K562 (cell line): Measurements from ENCODE around the gene MPHOSPH10. TPM values are rescaled to one million over a fixed set of nuclear protein-coding genes. Genes with fewer than 3 reads are reported as not detected.

Source experiments
- ATAC-seq: fragments of 200-7000 bp; cut with Tn5 transposase; 3 replicates; pipeline ENCODE4 v1.9.1; 2020; ENCODE audit warnings: moderate library complexity
- BruUV-seq: library from RNA; stranded (reverse); fragments of 400-500 nt; replicated peaks from 2 replicates; lab custom pipeline; 2021; lab: Mats Ljungman, UMichigan
- CTCF ChIA-PET: fragments of 300-600 bp; formaldehyde crosslinking; extraction: SDS; loops from one replicate; lab custom pipeline; 2021; ENCODE audit warnings: low intra/inter-chr PET ratio; lab: Yijun Ruan, JAX
- POLR2A ChIA-PET: fragments of 300-600, 350-650 bp; sonication (Branson Sonifier 250); formaldehyde crosslinking; extraction: SDS; loops from one replicate; lab custom pipeline; 2021; ENCODE audit warnings: antibody characterized with exemption, inconsistent platforms; lab: Yijun Ruan, JAX
- DNase-seq, 4 experiments: peaks; one replicate each; pipeline versions ENCODE4 v3.0.0 to v3.0.0-alpha.2; 2011 to 2018; ENCODE audit warnings: low spot score in 3 of 4, mixed read lengths in 3 of 4; ENCODE audit errors: extremely low read depth in 1 of 4
- FAIRE-seq: peaks from 2 replicates; lab custom pipeline; 2011; peaks lifted over from hg19 to GRCh38; lab: Jason Lieb, UNC
- H2AFZ ChIP-seq: 2 replicates; pipeline ENCODE4 v1.6.0; 2011; ENCODE audit warnings: low read depth, low read length, control low read depth, inconsistent platforms
- H3K27ac ChIP-seq: fragments of 200-600 bp; 3 replicates; pipeline ENCODE4 v1.8.0; 2011; ENCODE audit warnings: low read depth, mild to moderate bottlenecking, control low read depth, inconsistent platforms, low read length, moderate library complexity, mixed read lengths; ENCODE audit errors: extremely low read depth
- H3K27me3 ChIP-seq, 2 experiments: fragments of 300-600 bp in 1 of 2; 2 replicates in 1 of 2; 3 replicates in 1 of 2; pipeline versions ENCODE4 v1.6.0 to v1.8.0; 2011; ENCODE audit warnings: inconsistent platforms in 2 of 2, low read length in 2 of 2, mild to moderate bottlenecking in 1 of 2, mixed read lengths in 1 of 2, moderate library complexity in 1 of 2; ENCODE audit not compliant: control insufficient read depth in 2 of 2, insufficient read depth in 2 of 2
- H3K36me3 ChIP-seq: fragments of 300-600 bp; 3 replicates; pipeline ENCODE4 v1.8.0; 2011; ENCODE audit warnings: mild to moderate bottlenecking, low read length, inconsistent platforms; ENCODE audit not compliant: control insufficient read depth, insufficient read depth
- H3K4me1 ChIP-seq, 2 experiments: fragments of 200-600 bp in 1 of 2; replicated peaks in 1 of 2; 2 replicates in 1 of 2; 3 replicates in 1 of 2; pipeline versions ENCODE4 v1.5.1 to v1.8.0; 2011; ENCODE audit warnings: inconsistent platforms in 2 of 2, low read length in 2 of 2, mild to moderate bottlenecking in 1 of 2, mixed read lengths in 1 of 2, moderate library complexity in 1 of 2; ENCODE audit not compliant: control insufficient read depth in 2 of 2, insufficient read depth in 2 of 2
- H3K4me2 ChIP-seq: 2 replicates; pipeline ENCODE4 v1.6.1; 2011; ENCODE audit warnings: low read length, control low read depth, inconsistent platforms, mixed read lengths; ENCODE audit not compliant: insufficient read depth
- H3K4me3 ChIP-seq: fragments of 200-600 bp; sonication (generic), shearing (Covaris generic); 2 replicates; pipeline ENCODE4 v1.5.1; 2016; ENCODE audit warnings: control low read depth, inconsistent platforms
- H3K79me2 ChIP-seq: fragments of 200-600 bp; 3 replicates; pipeline ENCODE4 v1.8.0; 2011; ENCODE audit warnings: low read length, inconsistent platforms; ENCODE audit not compliant: control insufficient read depth, insufficient read depth
- H3K9ac ChIP-seq, 2 experiments: 2 replicates each; pipeline versions ENCODE4 v1.6.0 to v1.6.1; 2011; ENCODE audit warnings: low read depth in 2 of 2, low read length in 2 of 2, control low read depth in 1 of 2, inconsistent platforms in 1 of 2, mild to moderate bottlenecking in 1 of 2, mixed read lengths in 1 of 2; ENCODE audit not compliant: insufficient read depth in 1 of 2
- H3K9me1 ChIP-seq: one replicate; pipeline ENCODE4 v1.6.0; 2011; ENCODE audit warnings: inconsistent platforms, mild to moderate bottlenecking, low read length, moderate library complexity; ENCODE audit not compliant: control insufficient read depth, insufficient read depth
- H3K9me3 ChIP-seq: replicated peaks from 2 replicates; pipeline ENCODE4 v1.5.1; 2011; ENCODE audit warnings: low read depth, low read length, inconsistent platforms; ENCODE audit not compliant: control insufficient read depth, insufficient read depth
- H4K20me1 ChIP-seq: replicated peaks from 2 replicates; pipeline ENCODE4 v1.6.1; 2011; ENCODE audit warnings: low read length, inconsistent platforms, mixed read lengths; ENCODE audit not compliant: control insufficient read depth, insufficient read depth
- CEBPB ChIP-seq: fragments of 450-650 bp; IDR thresholded peaks from 2 replicates; pipeline ENCODE4 v1.6.1; 2016; ENCODE audit warnings: missing genetic modification characterization, missing compliant biosample characterization
- CTCF ChIP-seq, 3 experiments: IDR thresholded peaks in 2 of 3; conservative IDR thresholded peaks in 1 of 3; 2 replicates each; pipeline ENCODE4 v1.5.1; 2011 to 2012; ENCODE audit warnings: low read length in 3 of 3, mild to moderate bottlenecking in 3 of 3, control low read depth in 2 of 3, improper control_type of control experiment in 1 of 3, inconsistent platforms in 1 of 3, low read depth in 1 of 3, mixed read lengths in 1 of 3, moderate library complexity in 1 of 3; ENCODE audit not compliant: insufficient read depth in 2 of 3
- HDAC2 ChIP-seq: fragments of 450-650 bp; IDR thresholded peaks from 2 replicates; pipeline ENCODE4 v1.6.1; 2016; ENCODE audit warnings: mild to moderate bottlenecking
- MAZ ChIP-seq, 2 experiments: fragments of 450-650 bp in 1 of 2; sonication (generic) in 1 of 2; formaldehyde crosslinking; IDR thresholded peaks in 1 of 2; conservative IDR thresholded peaks in 1 of 2; 2 replicates each; pipeline versions ENCODE4 v1.4.0 to v1.5.0; 2020; ENCODE audit warnings: mild to moderate bottlenecking in 1 of 2, missing genetic modification reagents in 1 of 2
- NR3C1 ChIP-seq: sonication (generic); formaldehyde crosslinking; IDR thresholded peaks from 2 replicates; pipeline ENCODE4 v1.8.1; 2022; ENCODE audit warnings: missing genetic modification reagents
- REST ChIP-seq, 2 experiments: fragments of 450-650 bp; formaldehyde crosslinking in 1 of 2; IDR thresholded peaks; 2 replicates each; pipeline versions ENCODE4 v1.4.0 to v1.6.1; 2014 to 2020; ENCODE audit warnings: mild to moderate bottlenecking in 2 of 2, borderline replicate concordance in 1 of 2, low read depth in 1 of 2
- ZNF143 ChIP-seq: sonication (generic); formaldehyde crosslinking; IDR thresholded peaks from 2 replicates; pipeline ENCODE4 v1.9.0; 2022; ENCODE audit warnings: mild to moderate bottlenecking, missing genetic modification reagents
- ZNF23 ChIP-seq: fragments of 250-450 bp; sonication (Bioruptor Pico); IDR thresholded peaks from 2 replicates; pipeline ENCODE4 v1.4.0; 2020; ENCODE audit warnings: mild to moderate bottlenecking
- ZNF324 ChIP-seq: fragments of 250-450 bp; sonication (Bioruptor Pico); IDR thresholded peaks from 2 replicates; pipeline ENCODE4 v1.4.0; 2020; ENCODE audit warnings: mild to moderate bottlenecking
- WGBS: fragments of 100-300 bp; shearing (Covaris generic); methylation state at CpG from one replicate; pipeline ENCODE4 v1.1.6; 2016; ENCODE audit warnings: low coverage, mixed read lengths; ENCODE audit not compliant: insufficient coverage; ENCODE audit errors: missing lambda C conversion rate; 5-methylcytosine and 5-hydroxymethylcytosine counted together
- in situ Hi-C: fragments of 300-500 bp; cut with MboI; formaldehyde crosslinking; loops from 4 replicates; pipeline ENCODE4 v1.15.0; 2018; ENCODE audit warnings: inconsistent platforms, mixed read lengths
- intact Hi-C: fragments of 100-400 bp; cut with micrococcal nuclease; formaldehyde crosslinking; loops from 2 replicates; pipeline ENCODE4 v1.14.2; 2022
- polyA plus RNA-seq, 8 experiments: library from polyadenylated mRNA; depleted of rRNA in 4 of 8; stranded (reverse) in 5 of 8; unstranded in 3 of 8; fragments of >200 nt; fragmentation: Nextera tagmentation in 2 of 8; fragmentation: Illumina TruSeq in 1 of 8; extraction: Ambion mirVana in 2 of 8; extraction: Trizol in 1 of 8; gene quantifications; 2 replicates each; pipeline versions ENCODE4 v1.2.1 to v1.2.3, GENCODE V29; 2011 to 2014; ENCODE audit warnings: inconsistent platforms in 1 of 8, missing spikeins in 1 of 8
- total RNA-seq, 7 experiments: library from RNA; depleted of rRNA in 6 of 7; stranded (reverse); fragments of >200 nt in 6 of 7; fragmentation: Illumina TruSeq in 2 of 7; extraction: Trizol in 2 of 7; gene quantifications; 2 replicates each; pipeline versions ENCODE4 v1.2.1 to v1.2.3, GENCODE V29; 2011 to 2021; ENCODE audit warnings: low replicate concordance in 1 of 7

Gene MPHOSPH10
- total and polyA plus RNA-seq, 9 of the 15 experiments (the other 6 are each of a cell fraction or from before 2014, with no cell fraction given), result 36.8 to 83.7 (median 58.5) TPM

DNA sequence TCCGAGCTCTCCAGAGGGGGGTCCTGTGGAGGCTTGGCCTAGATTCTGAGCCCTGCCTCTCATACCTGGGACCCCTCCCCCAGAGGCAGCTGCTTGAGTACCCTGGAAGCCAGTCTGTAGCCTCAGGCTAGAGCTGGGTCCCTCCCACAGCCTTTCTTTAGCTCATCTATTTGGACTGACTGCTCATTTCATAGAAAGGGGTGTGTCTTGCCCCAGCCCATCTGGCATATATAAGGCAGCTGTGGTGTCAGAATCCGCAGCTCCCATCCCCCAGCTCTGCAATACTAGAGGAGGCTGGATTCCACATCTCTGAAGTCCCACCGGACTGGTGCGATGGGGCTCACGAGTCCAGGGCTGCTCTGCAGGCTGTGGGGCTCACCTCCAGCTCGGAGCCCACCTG, 26.1 kb downstream of the MPHOSPH10 start (continued):
- TF ChIP-seq CEBPB (tag) (no peak), ZNF23 (CRISPR knock-in tag) (no peak), ZNF143 (CRISPR knock-in tag) (no peak), ZNF324 (CRISPR knock-in tag) (no peak)

DNA sequence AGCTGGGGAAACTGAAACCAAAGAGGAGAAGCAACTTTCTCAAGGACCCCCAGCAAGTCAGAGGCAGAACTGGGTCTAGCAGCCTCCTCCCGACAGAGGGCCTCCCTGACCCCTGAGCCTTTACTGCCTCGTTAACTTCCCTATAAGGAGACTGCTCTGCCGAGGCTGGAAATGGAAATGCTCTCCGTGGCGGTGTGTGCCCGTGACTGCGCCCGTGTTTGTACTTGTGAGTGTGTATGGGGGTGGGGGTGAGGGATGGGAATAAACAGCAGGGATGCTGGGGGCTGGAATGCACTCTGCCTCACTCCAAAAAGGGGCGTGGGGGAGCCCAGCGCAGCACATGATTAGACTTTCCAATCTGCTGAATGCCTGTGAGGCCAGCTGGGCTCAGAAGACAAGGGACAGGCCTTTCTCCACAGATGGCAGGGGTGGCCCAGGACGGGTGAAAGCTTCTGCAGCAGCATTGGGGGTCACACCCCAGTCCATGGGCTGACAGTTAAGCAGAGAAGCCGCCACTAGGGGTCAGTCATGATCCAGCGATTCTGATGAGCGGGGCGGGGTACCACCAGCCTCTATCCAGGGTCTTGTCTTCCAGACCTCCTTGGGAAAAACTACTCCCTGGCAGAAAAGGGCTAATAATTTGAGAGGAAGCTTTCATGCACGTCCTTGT, 26.8 kb downstream of the MPHOSPH10 start:
- Histone ChIP-seq H3K9me1 (no peaks in the 10 kb centered on the region), H3K36me3 (no peaks in the 10 kb centered on the region), H3K79me2 (no peaks in the 10 kb centered on the region), H3K4me1 (no peaks in the 10 kb centered on the region; a peak in 1 of 5 replicates), H3K27ac (no peak overlapping the region), H3K4me3 (no peak overlapping the region), H2AFZ (no peak overlapping the region), H3K9ac (no peak overlapping the region), H4K20me1 (no peaks in the 10 kb centered on the region), H3K4me2 (no peak overlapping the region), H3K27me3 (peaks cover 9 to 39% of the 10 kb centered on the region in 2 experiments; a peak in 4 of 5 replicates), H3K9me3 (no peaks in the 10 kb centered on the region)
- WGBS, result 5% methylated on average over 16 of the region's 16 CpGs
- DNase-seq (peak; percentile 63 to 75 (median 73)), ATAC-seq (peak; percentile 93), FAIRE-seq (peak; percentile 77)
- POLR2A ChIA-PET, result interaction anchor here (0.8 to 1.2 kb wide), 2 partner anchors 136 to 353 kb away, joined by 3 read pairs; no protein-coding TSS in a partner anchor
- BruUV-seq, result no TSS peak
- CTCF ChIA-PET, result interaction anchor here (0.5 kb wide), 1 partner anchor 35 kb away, joined by 6 read pairs; no protein-coding TSS in a partner anchor
- in situ Hi-C loops, result loop anchor here (5.0 kb wide), 1 partner anchor 350 kb away; no protein-coding TSS in a partner anchor
- intact Hi-C loops, result loop anchor here (5.0 to 10.0 kb wide), 3 partner anchors 140 to 355 kb away; no protein-coding TSS in a partner anchor
- TF ChIP-seq HDAC2 (no peak), NR3C1 (CRISPR knock-in tag) (no peak), MAZ (CRISPR knock-in tag; conservative IDR thresholded peaks at IDR 0.05 in 1 of 2, IDR thresholded peaks at IDR 0.05 in 1 of 2) (peak in 1 of 2 experiments; percentile 47; a peak in 1 of 4 replicates), REST (IDR thresholded peaks at IDR 0.05; ENCODE audit: borderline replicate concordance) (peak; percentile 62; the same call in 1 of the 2 replicates), REST (CRISPR knock-in tag; IDR thresholded peaks at IDR 0.05; ENCODE audit: low read depth) (no peak), CTCF (IDR thresholded peaks at IDR 0.05 in 2 of 3, conservative IDR thresholded peaks at IDR 0.05 in 1 of 3; ENCODE audit: insufficient read depth in 2 of 3, low read depth in 1 of 3, low read length in 3 of 3) (peak; percentile 71 to 76 (median 74))
